H1 (cell line): ENCODE results near the gene MRPL50. TPM values are rescaled to one million over a fixed set of nuclear protein-coding genes. Genes with fewer than 3 reads are reported as not detected.

Experiments
- CTCF ChIA-PET: fragments of 300-600 bp; sonication (Branson Sonifier 250); formaldehyde crosslinking; loops from one replicate; lab custom pipeline; 2021; ENCODE audit not compliant: partially characterized antibody; lab: Charles Lee
- POLR2A ChIA-PET: fragments of 300-600 bp; sonication (Branson Sonifier 250); formaldehyde crosslinking; loops from one replicate; lab custom pipeline; 2021; ENCODE audit warnings: inconsistent platforms; ENCODE audit not compliant: partially characterized antibody; lab: Charles Lee
- DNase-seq, 2 experiments: peaks; one replicate each; pipeline versions ENCODE4 v3.0.0 to v3.0.0-alpha.2; 2010 to 2022; ENCODE audit warnings: low spot score in 2 of 2, low read depth in 1 of 2, mixed read lengths in 1 of 2
- FAIRE-seq: peaks from 2 replicates; lab custom pipeline; 2011; peaks lifted over from hg19 to GRCh38; lab: Jason Lieb, UNC
- H2AFZ ChIP-seq: 2 replicates; pipeline ENCODE4 v1.8.1; 2012; ENCODE audit warnings: low read length, inconsistent platforms
- H2AK5ac ChIP-seq: 2 replicates; pipeline ENCODE4 v1.6.1; 2013; ENCODE audit warnings: low read depth, low read length
- H2BK120ac ChIP-seq: replicated peaks from 2 replicates; pipeline ENCODE3; 2013; ENCODE audit warnings: low read depth, low read length, inconsistent platforms
- H2BK12ac ChIP-seq: 2 replicates; pipeline ENCODE4 v1.6.1; 2013; ENCODE audit warnings: low read depth, low read length
- H2BK15ac ChIP-seq: 2 replicates; pipeline ENCODE4 v1.6.1; 2013; ENCODE audit warnings: low read length
- H2BK20ac ChIP-seq: 2 replicates; pipeline ENCODE4 v1.6.1; 2013; ENCODE audit warnings: low read length
- H2BK5ac ChIP-seq: 2 replicates; pipeline ENCODE4 v1.6.1; 2013; ENCODE audit warnings: low read depth, low read length
- H3K14ac ChIP-seq: 2 replicates; pipeline ENCODE4 v1.6.1; 2013; ENCODE audit warnings: inconsistent platforms; ENCODE audit not compliant: insufficient read length
- H3K18ac ChIP-seq: 2 replicates; pipeline ENCODE4 v1.6.1; 2013; ENCODE audit warnings: low read length; ENCODE audit errors: extremely low read depth
- H3K23ac ChIP-seq: 2 replicates; pipeline ENCODE4 v1.6.1; 2013; ENCODE audit warnings: inconsistent platforms; ENCODE audit not compliant: insufficient read length
- H3K23me2 ChIP-seq: 2 replicates; pipeline ENCODE4 v1.6.1; 2013; ENCODE audit warnings: low read depth, low read length
- H3K27ac ChIP-seq: 2 replicates; pipeline ENCODE4 v1.6.1; 2011; ENCODE audit warnings: low read depth, low read length, inconsistent platforms
- H3K27me3 ChIP-seq, 4 experiments: replicated peaks in 1 of 4; 1 replicate in 1 of 4; 2 replicates in 3 of 4; pipeline versions ENCODE4 v1.6.1 to v1.8.1; 2011 to 2013; ENCODE audit warnings: low read length in 3 of 4, mild to moderate bottlenecking in 3 of 4, inconsistent platforms in 2 of 4, mixed read lengths in 2 of 4, moderate library complexity in 1 of 4; ENCODE audit not compliant: control insufficient read depth in 3 of 4, insufficient read depth in 3 of 4; ENCODE audit errors: extremely low read depth in 1 of 4
- H3K36me3 ChIP-seq, 4 experiments: 2 replicates each; pipeline versions ENCODE4 v1.6.1 to v1.8.1; 2011 to 2013; ENCODE audit warnings: mild to moderate bottlenecking in 4 of 4, low read length in 3 of 4, moderate library complexity in 2 of 4, control low read depth in 1 of 4, inconsistent platforms in 1 of 4; ENCODE audit not compliant: insufficient read depth in 4 of 4, control insufficient read depth in 2 of 4
- H3K4ac ChIP-seq: replicated peaks from 2 replicates; pipeline ENCODE3; 2013; ENCODE audit warnings: low read length, low read depth, mixed read lengths, inconsistent platforms; ENCODE audit not compliant: insufficient read length
- H3K4me1 ChIP-seq, 4 experiments: replicated peaks in 1 of 4; 1 replicate in 1 of 4; 2 replicates in 3 of 4; pipeline versions ENCODE4 v1.6.1 to v1.8.1; 2011 to 2013; ENCODE audit warnings: low read length in 3 of 4, inconsistent platforms in 2 of 4, mixed read lengths in 1 of 4; ENCODE audit not compliant: insufficient read depth in 4 of 4, control insufficient read depth in 3 of 4
- H3K4me2 ChIP-seq, 2 experiments: 2 replicates each; pipeline versions ENCODE4 v1.6.1 to v1.8.1; 2011 to 2013; ENCODE audit warnings: low read depth in 2 of 2, low read length in 2 of 2, control low read depth in 1 of 2, inconsistent platforms in 1 of 2, mild to moderate bottlenecking in 1 of 2; ENCODE audit not compliant: insufficient read depth in 1 of 2
- H3K4me3 ChIP-seq, 4 experiments: fragments of 200-600, 300-600 bp in 1 of 4; sonication (generic), shearing (Covaris generic), sonication (Bioruptor Twin) in 1 of 4; 2 replicates each; pipeline versions ENCODE4 v1.5.1 to v1.8.1; 2011 to 2016; ENCODE audit warnings: low read length in 4 of 4, low read depth in 3 of 4, control low read depth in 2 of 4, inconsistent platforms in 2 of 4, mild to moderate bottlenecking in 2 of 4, mixed read lengths in 1 of 4, moderate library complexity in 1 of 4; ENCODE audit not compliant: insufficient read depth in 2 of 4; ENCODE audit errors: extremely low read depth in 1 of 4
- H3K56ac ChIP-seq: replicated peaks from 2 replicates; pipeline ENCODE3; 2013; ENCODE audit warnings: low read depth, mild to moderate bottlenecking, mixed read lengths, low read length, inconsistent platforms; ENCODE audit not compliant: insufficient read length
- H3K79me1 ChIP-seq: 2 replicates; pipeline ENCODE4 v1.6.1; 2013; ENCODE audit warnings: low read depth, low read length, control low read depth
- H3K79me2 ChIP-seq, 2 experiments: 2 replicates each; pipeline versions ENCODE4 v1.6.1 to v1.8.1; 2012 to 2013; ENCODE audit warnings: low read length in 2 of 2, mild to moderate bottlenecking in 2 of 2, inconsistent platforms in 1 of 2; ENCODE audit not compliant: insufficient read depth in 2 of 2, control insufficient read depth in 1 of 2
- H3K9ac ChIP-seq, 4 experiments: replicated peaks in 1 of 4; 1 replicate in 1 of 4; 2 replicates in 3 of 4; pipeline versions ENCODE4 v1.6.1 to v1.8.1; 2011 to 2013; ENCODE audit warnings: low read depth in 3 of 4, low read length in 3 of 4, control low read depth in 2 of 4, mild to moderate bottlenecking in 2 of 4, moderate library complexity in 2 of 4, inconsistent platforms in 1 of 4; ENCODE audit errors: extremely low read depth in 1 of 4
- H3K9me3 ChIP-seq, 2 experiments: 2 replicates each; pipeline versions ENCODE4 v1.6.1 to v1.8.1; 2012 to 2013; ENCODE audit warnings: mild to moderate bottlenecking in 2 of 2, moderate library complexity in 2 of 2, control low read depth in 1 of 2, inconsistent platforms in 1 of 2, low read depth in 1 of 2, low read length in 1 of 2, mixed read lengths in 1 of 2; ENCODE audit not compliant: insufficient read depth in 2 of 2
- H4K20me1 ChIP-seq, 2 experiments: replicated peaks in 1 of 2; 2 replicates each; pipeline versions ENCODE3 to v1.8.1; 2011 to 2013; ENCODE audit warnings: inconsistent platforms in 2 of 2, low read length in 2 of 2, mild to moderate bottlenecking in 1 of 2; ENCODE audit not compliant: insufficient read depth in 2 of 2, control insufficient read depth in 1 of 2
- H4K5ac ChIP-seq: 2 replicates; pipeline ENCODE4 v1.6.1; 2013; ENCODE audit warnings: low read length, low read depth, mixed read lengths, inconsistent platforms; ENCODE audit not compliant: insufficient read length
- H4K8ac ChIP-seq: 2 replicates; pipeline ENCODE4 v1.8.0; 2013; ENCODE audit warnings: mild to moderate bottlenecking, moderate library complexity, low read length, inconsistent platforms; ENCODE audit not compliant: insufficient read depth; ENCODE audit errors: extremely low read depth
- H4K91ac ChIP-seq: replicated peaks from 2 replicates; pipeline ENCODE3; 2013; ENCODE audit warnings: low read length, mixed read lengths, inconsistent platforms; ENCODE audit not compliant: insufficient read length
- BCL11A ChIP-seq, 2 experiments: IDR thresholded peaks; one replicate each; pipeline ENCODE4 v1.6.1; 2011; ENCODE audit warnings: low read depth in 2 of 2, low read length in 2 of 2, mild to moderate bottlenecking in 2 of 2
- CTCF ChIP-seq, 3 experiments: IDR thresholded peaks; 1 replicate in 2 of 3; 2 replicates in 1 of 3; pipeline versions ENCODE4 v1.5.1 to v1.6.1; 2011; ENCODE audit warnings: low read length in 3 of 3, mild to moderate bottlenecking in 3 of 3, inconsistent platforms in 2 of 3, low read depth in 1 of 3, moderate library complexity in 1 of 3; ENCODE audit not compliant: insufficient read depth in 1 of 3; ENCODE audit errors: control extremely low read depth in 1 of 3
- E2F6 ChIP-seq: IDR thresholded peaks from 2 replicates; pipeline ENCODE4 v1.6.1; 2012; ENCODE audit warnings: inconsistent platforms
- JUN ChIP-seq: IDR thresholded peaks from 2 replicates; pipeline ENCODE4 v1.6.1; 2011; ENCODE audit warnings: low read depth, mild to moderate bottlenecking, improper control_type of control experiment, low read length
- JUND ChIP-seq: IDR thresholded peaks from 2 replicates; pipeline ENCODE4 v1.6.1; 2011; ENCODE audit warnings: mild to moderate bottlenecking, improper control_type of control experiment, low read length
- RAD21 ChIP-seq, 2 experiments: IDR thresholded peaks in 1 of 2; conservative IDR thresholded peaks in 1 of 2; 2 replicates each; pipeline ENCODE4 v1.6.1; 2011; ENCODE audit warnings: low read depth in 2 of 2, low read length in 2 of 2, improper control_type of control experiment in 1 of 2, inconsistent platforms in 1 of 2, mild to moderate bottlenecking in 1 of 2, moderate library complexity in 1 of 2
- SP1 ChIP-seq: IDR thresholded peaks from 2 replicates; pipeline ENCODE4 v1.6.1; 2011; ENCODE audit warnings: low read depth, low read length
- SP4 ChIP-seq: IDR thresholded peaks from 2 replicates; pipeline ENCODE4 v1.6.1; 2012; ENCODE audit warnings: low read length, inconsistent platforms
- TBP ChIP-seq: IDR thresholded peaks from 2 replicates; pipeline ENCODE4 v1.6.1; 2011; ENCODE audit warnings: low read depth, low read length, improper control_type of control experiment
- TEAD4 ChIP-seq: IDR thresholded peaks from 2 replicates; pipeline ENCODE4 v1.6.1; 2012; ENCODE audit warnings: low read depth, low read length, inconsistent platforms, mixed read lengths
- WGBS, 2 experiments: shearing (Covaris generic) in 1 of 2; methylation state at CpG; one replicate each; pipeline versions ENCODE4 v1.1.6 to v1.1.7; 2013 to 2015; ENCODE audit warnings: low lambda C conversion rate in 2 of 2, mixed read lengths in 2 of 2, inconsistent platforms in 1 of 2, low coverage in 1 of 2, missing lambda C conversion rate in 1 of 2; ENCODE audit not compliant: insufficient replicate concordance in 2 of 2, insufficient coverage in 1 of 2, insufficient read length in 1 of 2; ENCODE audit errors: extremely low coverage in 1 of 2, missing lambda C conversion rate in 1 of 2; 5-methylcytosine and 5-hydroxymethylcytosine counted together
- polyA plus RNA-seq, 7 experiments: library from polyadenylated mRNA; depleted of rRNA in 3 of 7; stranded (reverse) in 5 of 7; unstranded in 2 of 7; fragments of >200 nt in 5 of 7; fragments of 200-250 nt in 2 of 7; gene quantifications; 1 replicate in 5 of 7; 2 replicates in 1 of 7; 4 replicates in 1 of 7; pipeline versions ENCODE4 v1.2.1 to v1.2.3, GENCODE V29; 2011 to 2013; ENCODE audit warnings: missing spikeins in 2 of 7, mixed read lengths in 2 of 7
- total RNA-seq: library from RNA; stranded (reverse); fragmentation: NEBNext Ultra II Directional; extraction: Animal tissue kit (Norgen Biotek cat#: 25700); gene quantifications from 2 replicates; pipeline ENCODE4 v1.2.1, GENCODE V29; 2021

Gene MRPL50
- total and polyA plus RNA-seq, 2 of the 8 experiments (the other 6 are each of a cell fraction or from before 2014, with no cell fraction given): 17.8 to 25.1 TPM

GRCh38 chr9:101388507-101388993 lies 9.9 kb downstream of the MRPL50 start:
- H4K20me1 ChIP-seq: peaks cover 0 to 1% of the 10 kb centered on the region in 2 experiments
- no peak overlapping the region for H3K4me2 ChIP-seq
- no peak overlapping the region for H3K9ac ChIP-seq
- CTCF ChIA-PET: interaction anchor here (0.7 to 3.6 kb wide), 33 partner anchors 8 to 788 kb away, joined by 3 to 21 read pairs (median 4); partner anchors contain the start of genes MRPL50 and ZNF189
- H4K8ac ChIP-seq: no peak overlapping the region
- peaks cover 4 to 29% of the 10 kb centered on the region in 2 experiments; a peak in 3 of 4 replicates for H3K79me2 ChIP-seq
- H2BK15ac ChIP-seq: no peak overlapping the region
- H3K79me1 ChIP-seq: no peaks in the 10 kb centered on the region
- H3K4ac ChIP-seq: no peak overlapping the region
- no peak overlapping the region for H4K5ac ChIP-seq
- no peak overlapping the region for H4K91ac ChIP-seq
- peak; percentile 90 for FAIRE-seq
- no peak overlapping the region for H2BK12ac ChIP-seq
- H3K27ac ChIP-seq: no peak overlapping the region
- H2AK5ac ChIP-seq: no peak overlapping the region
- H2AFZ ChIP-seq: no peak overlapping the region
- no peak overlapping the region for H2BK20ac ChIP-seq
- peaks cover 6 to 14% of the 10 kb centered on the region in 2 experiments; a peak in 2 of 4 replicates for H3K9me3 ChIP-seq
- no peaks in the 10 kb centered on the region for H3K23me2 ChIP-seq
- H3K18ac ChIP-seq: no peak overlapping the region
- no peak overlapping the region for H2BK5ac ChIP-seq
- H3K14ac ChIP-seq: no peak overlapping the region
- no peaks in the 10 kb centered on the region for H3K27me3 ChIP-seq
- no peak overlapping the region for H3K4me3 ChIP-seq
- POLR2A ChIA-PET: interaction anchor here (0.6 to 1.6 kb wide), 5 partner anchors 10 to 1015 kb away, joined by 3 to 15 read pairs (median 3); partner anchors contain the start of genes MRPL50 and ZNF189
- H3K4me1 ChIP-seq: peaks cover 0 to 3% (median 0%) of the 10 kb centered on the region in 4 experiments; a peak in 2 of 7 replicates
- no peak overlapping the region for H2BK120ac ChIP-seq
- no peak overlapping the region for H3K56ac ChIP-seq
- H3K23ac ChIP-seq: no peak overlapping the region
- no peak for DNase-seq
- H3K36me3 ChIP-seq: peaks cover 0 to 41% (median 11%) of the 10 kb centered on the region in 4 experiments; a peak in 5 of 8 replicates
- WGBS, 2 experiments: 79% methylated on average over 2 of the region's 2 CpGs; no CpG with 5 or more reads in 1 of the 2 experiments
- no peak for TF ChIP-seq TBP
- TF ChIP-seq JUN: no peak
- no peak for TF ChIP-seq TEAD4
- no peak for TF ChIP-seq SP1
- TF ChIP-seq SP4: no peak
- no peak for TF ChIP-seq JUND
- TF ChIP-seq CTCF (IDR thresholded peaks at IDR 0.05; ENCODE audit: control extremely low read depth in 1 of 3, insufficient read depth in 1 of 3, low read depth in 1 of 3, low read length in 3 of 3): peak in 2 of 3 experiments; percentile 10 to 63; a peak in 2 of 4 replicates
- TF ChIP-seq BCL11A (IDR thresholded peaks at IDR 0.05; ENCODE audit: low read depth in 2 of 2, low read length in 2 of 2): no peak
- no peak for TF ChIP-seq E2F6
- TF ChIP-seq RAD21 (IDR thresholded peaks at IDR 0.05 in 1 of 2, conservative IDR thresholded peaks at IDR 0.05 in 1 of 2; ENCODE audit: low read depth in 2 of 2, low read length in 2 of 2): peak in 1 of 2 experiments; percentile 24; a peak in 3 of 4 replicates
